NCI-H69 (cell line): Measurements from ENCODE around the gene ARF3.

Experiments used
- DNase-seq: peaks from one replicate; lab custom pipeline; 2025; lab: John Stamatoyannopoulos, UW

ARF3 gene

DNA sequence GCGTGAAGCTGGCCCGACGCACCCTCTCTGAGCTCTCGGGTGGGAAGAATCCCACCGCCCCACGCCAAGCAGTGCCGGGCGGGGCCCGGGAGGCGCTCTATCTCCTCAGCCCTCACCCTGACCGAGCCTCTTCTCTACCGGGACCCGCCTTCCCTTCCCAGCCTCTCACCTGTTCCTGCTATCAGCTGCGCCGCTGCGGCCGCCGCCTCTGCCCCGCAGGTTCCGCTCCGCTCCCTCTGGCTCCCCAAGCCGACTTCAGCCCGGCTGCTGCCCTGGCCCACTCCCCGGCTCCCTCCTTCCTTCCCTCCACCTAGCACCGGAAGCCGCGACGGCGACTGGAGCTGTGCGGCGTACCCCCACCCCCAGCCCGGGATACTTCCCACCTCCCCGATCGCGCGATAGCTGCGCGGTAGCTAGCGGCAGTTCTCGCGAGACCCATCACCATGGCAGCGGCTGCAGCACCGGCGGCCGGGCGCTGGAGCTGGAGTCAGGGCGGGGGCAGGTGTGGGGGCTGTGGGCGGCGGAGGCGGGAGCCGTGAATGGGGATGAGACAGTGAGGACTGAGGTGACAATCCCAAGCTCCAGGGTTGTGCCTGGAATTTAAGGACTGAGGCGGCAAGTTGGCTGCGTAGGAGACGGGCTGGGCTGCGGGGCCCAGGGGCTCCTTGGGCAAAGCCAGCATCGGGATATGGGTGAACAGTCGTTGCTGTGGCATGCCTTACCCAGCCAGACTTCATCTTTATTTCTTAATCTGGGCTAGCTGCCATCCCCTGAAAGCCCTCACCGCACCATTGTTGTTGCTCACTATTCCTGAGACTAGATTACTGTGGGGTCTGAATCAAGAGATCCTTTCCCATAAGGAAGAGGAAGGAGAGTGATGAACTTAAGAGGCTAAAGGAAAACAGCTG, at the start of gene ARF3:
ARF3 (minus strand) TSS at position 347 of the 908 bp plus-strand sequence. CDS start 16,392 bp downstream, outside the sequence.
- peak; percentile 99 for DNase-seq

DNA sequence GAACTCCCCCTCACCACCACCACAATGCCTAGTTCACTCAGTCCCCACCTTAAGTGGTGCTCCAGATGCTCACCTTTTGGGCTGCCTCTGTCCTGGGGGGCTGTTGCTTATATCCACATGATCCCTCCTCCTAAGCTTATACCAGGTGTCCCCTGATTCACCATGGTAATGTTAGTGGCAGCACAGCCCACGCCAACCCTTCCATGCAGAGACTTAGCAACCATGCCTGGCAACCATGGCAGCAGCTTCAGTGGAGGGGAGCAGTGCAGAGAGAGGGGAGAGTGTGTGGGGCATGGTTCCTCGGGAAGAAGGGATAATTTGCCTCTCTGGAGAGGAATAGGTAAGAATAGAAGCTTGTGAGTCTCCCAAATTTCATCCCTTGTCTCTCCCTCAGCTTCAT, 43.1 kb upstream of the ARF3 start:
- no peak for DNase-seq

DNA sequence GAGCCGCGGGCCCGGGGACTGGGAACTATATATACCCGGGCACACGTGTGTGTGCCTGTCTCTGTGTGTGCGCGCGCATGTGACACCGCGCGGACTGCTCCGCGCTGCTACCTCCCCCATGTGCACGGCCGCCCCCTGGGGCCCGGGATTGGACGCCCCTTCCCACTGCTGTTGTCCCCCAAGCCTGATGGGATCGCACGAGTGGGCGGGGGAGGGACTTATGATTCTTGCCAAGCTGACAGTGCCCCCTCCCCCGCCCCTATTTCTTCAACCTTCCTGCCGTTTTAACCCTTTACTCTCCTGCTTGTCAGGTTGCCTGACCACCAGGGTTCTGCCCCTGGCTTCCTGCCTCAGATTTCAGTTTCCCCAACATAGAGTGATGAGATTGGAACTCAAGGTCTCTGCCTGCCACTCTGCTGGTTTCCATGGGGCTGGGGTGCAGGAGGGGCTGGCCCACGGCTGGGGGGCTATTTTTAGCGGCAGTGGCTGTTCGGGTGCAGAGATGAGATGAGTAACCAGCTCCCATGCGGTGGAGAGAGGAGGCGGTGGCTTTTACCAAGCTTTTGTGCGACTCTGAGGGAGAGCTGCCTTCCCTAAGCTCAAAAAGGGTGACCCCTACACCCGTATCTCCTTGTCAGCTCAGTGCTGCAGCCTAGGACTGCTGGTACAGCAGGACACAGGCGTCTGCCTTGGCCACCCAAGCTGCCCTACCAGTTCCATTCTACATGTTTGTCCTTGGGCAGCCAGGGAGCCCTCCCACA, 42.3 kb upstream of the ARF3 start, which contains the start of gene DDN:
DDN (minus strand) TSS at position 5 of the 761 bp plus-strand sequence. CDS start 88 bp downstream, outside the sequence.
- peak; percentile 91 for DNase-seq

DNA sequence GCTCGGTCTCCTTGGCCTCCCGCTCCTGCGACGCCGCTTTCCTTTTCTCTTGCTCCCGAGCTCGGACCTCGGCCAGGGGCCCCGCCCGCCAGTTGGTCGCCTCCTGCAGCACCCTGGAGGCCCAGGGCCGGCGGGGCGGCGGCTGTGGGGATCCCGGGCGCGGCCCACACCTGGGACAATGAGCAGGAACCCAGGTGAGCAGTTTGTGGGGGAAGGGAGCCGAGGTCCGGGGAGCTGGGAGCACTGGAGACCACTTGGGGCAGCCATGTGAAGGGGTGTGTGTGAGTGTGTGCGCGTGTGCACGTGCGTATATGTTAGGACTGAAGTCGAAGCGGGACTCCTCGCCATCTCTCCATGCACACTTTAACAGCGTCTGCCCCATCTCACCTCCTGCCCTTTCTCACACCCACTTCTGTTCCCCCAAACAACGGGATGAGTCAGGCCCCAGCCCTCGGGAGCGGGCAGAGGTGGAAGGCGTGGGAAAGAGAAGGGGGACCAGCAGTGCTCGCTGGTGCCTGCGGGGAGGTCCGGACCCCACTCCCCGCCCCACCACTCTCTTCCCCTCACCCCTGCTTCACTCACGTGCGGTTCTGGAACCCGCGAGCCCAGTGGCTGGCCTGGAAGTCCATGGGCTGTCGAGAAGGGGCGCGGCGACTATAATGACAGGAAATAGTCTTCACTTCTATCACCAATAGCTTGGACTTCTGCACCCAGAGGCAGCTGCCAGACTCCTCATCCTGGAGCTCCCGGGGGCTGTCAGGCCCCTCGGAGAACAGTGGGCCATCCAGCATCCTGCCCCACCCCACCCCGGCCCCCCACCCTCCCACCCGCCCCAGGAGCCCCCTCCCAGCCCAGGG, 41.4 kb upstream of the ARF3 start:
- peak; percentile 77 for DNase-seq

DNA sequence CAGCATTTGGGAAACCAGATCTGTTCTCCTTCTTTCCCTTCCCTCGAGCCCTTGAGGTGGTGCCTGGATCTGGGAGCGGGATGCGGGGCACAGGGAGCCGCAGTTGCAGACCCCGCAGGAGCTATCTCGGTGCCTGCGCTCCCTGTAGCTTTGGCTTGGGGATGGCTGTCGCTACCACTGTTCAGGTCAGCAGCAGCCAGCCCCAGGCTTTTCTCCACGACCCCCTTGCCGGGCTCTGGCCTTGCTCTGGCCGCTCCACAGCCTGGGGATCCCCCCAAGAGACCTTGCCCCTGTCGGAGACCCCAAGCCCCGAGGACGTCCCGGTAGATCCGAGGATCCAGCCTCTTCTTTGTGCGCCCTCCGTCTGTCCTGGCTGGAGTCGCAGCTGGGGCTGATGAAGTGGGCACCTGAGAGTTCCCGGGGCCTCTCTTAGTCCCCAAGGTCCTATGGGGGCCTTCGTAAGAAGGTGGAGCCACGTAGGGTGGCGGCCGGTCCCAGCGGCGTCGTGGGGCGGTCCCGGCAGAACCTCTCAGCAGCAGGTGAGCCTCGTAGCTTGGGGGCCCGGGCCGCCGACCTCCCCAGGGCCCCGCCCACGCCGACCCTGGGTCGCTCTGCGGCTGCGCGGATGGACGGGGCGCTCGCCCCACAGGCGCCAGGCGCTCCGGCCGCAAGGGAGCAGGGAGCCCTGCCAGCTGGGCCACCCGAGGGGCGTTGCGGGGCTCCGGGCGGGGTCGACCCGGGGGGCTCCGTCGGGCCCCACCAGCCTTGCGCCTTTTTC, 40.6 kb upstream of the ARF3 start:
- peak; percentile 76 for DNase-seq

DNA sequence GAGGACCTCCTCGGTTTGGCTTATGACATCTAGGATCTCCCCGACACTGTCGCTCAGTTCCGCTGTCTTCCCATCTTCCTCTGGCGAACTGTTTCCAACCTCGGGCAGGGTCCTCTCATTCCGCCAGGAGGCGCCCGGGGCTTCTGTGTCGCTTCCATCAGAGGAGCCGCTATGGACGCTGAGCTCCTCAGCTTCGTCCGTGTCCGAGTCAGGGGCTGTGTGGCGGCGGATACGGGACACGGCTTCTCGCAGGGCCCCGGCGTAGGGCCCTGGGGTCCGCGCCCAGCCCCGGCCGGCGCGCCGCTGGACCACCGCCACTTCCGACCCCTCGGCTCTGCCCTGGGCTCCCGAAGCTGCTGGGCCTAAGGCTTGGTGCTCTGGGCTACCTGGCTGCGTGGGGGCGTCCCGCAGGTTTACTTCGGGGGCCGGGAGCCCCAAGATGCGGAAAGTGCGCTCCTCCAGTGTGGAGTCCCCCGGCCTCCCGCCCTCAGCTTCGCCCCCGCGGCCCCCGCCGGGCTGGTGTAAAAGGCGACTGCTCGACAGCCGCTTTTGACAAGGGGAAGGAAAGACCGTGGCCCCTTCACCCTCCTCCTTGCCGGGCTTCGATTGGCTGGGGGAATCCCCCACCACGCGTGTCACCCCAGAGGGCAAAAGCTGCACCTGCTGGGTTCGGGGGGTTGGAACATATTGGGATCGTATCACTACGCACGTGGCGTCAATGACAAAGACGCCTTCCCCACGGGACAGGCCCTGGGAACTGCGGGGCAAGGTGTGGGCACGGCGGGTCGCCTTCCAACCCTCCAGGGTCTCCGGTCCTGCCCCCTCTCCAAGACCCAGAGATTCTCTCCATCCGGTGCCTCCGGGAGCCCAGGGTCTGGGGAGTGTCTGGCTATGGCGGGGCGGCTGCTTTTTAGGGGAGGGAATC, 39.8 kb upstream of the ARF3 start:
- peak; percentile 81 for DNase-seq

DNA sequence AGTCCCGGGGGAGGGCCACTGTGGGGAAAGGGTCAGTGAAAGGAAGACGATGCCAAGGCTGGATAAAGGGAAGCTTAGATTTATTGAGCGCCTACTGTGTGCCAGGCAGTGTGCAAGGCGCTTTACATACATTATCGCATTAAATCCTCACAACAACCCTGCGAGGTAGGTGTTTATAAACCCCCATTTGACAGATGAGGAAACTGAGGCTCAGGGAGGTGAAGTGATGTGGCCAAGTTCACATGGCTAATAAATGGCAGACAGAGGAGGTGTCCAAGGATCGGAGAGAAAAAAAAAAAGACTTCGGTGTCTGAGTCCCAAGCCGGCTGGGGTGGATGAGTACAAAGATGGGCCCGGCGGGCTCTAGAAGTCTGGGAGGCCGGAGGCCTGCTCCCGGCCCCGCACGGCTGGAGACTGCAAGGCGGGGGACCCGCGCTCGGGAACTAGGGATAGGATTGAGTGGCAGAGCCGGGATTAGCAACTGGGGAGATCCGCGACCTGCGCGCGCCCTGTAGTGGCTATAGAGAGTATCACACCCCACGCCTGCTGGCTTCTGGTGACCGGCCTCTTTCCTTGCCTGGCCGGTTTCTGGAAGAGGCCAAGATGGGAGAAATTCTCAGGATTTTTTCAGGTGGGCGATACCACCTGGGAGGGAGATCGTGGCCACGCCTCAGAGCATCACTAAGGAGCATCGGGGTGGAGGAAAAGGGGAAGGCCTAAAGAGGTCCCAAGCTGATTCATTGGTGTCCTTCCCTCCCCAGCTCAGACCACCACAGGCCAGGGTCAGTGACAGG, 38.0 kb upstream of the ARF3 start:
- peak; percentile 92 for DNase-seq

DNA sequence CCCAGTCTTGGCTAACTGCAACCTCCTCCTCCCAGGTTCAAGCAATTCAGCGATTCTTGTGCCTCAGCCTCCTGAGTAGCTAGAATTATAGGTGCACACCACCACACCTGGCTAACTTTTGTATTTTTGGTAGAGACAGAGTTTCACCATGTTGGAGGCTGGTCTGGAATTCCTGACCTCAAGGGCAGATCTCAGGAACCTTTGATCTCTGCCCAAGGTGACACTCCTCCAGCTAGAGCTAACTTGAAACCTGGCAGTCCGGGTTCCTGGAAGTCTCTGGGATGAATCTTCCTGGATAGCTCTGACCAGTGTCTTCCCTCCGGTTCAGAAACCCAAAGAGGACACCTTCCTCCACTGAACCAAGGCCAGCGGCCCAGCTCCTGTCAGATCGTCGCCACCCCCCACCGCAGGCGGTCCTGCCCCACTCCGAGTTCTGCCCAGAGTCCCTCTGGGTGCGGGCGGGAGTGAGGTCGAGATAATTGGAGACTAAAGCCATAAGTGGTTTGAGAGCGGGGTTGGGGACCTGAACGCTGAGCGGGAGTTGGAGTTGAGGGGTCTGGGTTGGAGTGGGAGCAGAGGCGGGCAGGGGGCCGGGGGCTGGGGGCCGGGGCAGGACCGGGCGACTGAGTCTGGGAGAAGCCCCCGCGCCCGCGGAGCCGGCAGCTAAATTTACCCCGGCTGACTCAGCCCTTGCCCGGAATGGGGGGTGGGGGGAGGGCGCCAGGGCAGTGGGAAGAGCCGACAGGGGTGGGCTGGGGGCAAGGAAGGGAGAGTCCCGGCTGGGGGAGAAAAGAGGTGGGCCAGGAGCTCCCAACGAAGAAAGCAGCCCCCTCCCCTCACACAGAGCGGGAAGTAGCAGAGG, 37.2 kb upstream of the ARF3 start:
- no peak for DNase-seq

DNA sequence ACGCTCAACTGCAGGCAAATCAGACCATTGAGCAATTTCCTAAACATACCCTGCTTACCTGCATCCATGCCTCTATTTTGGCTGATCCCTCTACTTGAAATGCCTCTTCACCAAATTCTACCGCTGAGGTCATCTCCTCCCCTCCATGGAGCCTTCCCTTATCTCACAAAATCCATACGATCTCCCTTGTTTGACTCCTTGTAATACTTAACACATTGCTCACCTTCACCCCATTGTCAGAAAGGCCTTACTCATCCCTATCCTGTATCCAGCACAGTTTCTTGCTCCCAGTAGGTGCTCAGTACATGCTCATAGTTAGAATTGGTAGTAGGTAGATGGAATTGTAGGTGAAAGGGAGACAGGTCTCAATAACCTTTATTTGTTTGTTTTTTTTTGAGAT, 36.5 kb upstream of the ARF3 start:
- no peak for DNase-seq

DNA sequence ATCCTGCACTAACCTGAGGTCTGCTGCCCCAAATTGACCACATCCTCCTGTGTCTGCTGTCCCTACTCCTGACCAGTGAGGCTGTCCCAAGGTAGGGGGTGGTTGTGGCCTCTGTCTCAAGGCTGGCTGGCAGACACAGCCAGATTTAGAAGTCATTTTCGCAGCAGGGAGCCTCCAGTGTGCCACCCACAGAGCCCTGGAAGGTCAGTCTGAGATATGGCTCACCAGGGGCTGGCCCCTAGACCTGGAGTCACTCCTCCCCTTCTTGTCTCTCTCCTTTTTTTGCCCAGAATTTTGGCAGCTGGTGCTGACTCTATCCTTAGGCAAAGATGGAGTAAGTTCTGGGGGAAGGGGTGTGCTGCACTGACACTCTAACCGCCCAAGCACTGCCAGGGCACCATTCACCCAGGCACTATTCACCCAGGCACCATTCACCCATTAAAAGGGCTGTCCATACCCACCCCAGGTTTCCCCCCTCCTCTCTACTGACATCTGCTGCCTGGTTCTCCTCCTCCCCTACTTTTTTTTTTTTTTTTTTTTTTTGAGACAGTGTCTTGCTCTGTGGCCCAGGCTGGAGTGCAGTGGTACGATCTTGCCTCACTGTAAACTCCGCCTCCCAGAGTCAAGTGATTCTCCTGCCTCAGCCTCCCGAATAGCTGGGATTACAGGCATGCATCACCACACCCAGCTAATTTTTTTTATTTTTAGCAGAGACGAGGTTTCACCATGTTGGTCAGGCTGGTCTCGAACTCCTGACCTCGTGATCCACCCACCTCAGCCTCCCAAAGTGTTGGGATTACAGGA, 34.2 kb upstream of the ARF3 start:
- DNase-seq, result peak; percentile 87

DNA sequence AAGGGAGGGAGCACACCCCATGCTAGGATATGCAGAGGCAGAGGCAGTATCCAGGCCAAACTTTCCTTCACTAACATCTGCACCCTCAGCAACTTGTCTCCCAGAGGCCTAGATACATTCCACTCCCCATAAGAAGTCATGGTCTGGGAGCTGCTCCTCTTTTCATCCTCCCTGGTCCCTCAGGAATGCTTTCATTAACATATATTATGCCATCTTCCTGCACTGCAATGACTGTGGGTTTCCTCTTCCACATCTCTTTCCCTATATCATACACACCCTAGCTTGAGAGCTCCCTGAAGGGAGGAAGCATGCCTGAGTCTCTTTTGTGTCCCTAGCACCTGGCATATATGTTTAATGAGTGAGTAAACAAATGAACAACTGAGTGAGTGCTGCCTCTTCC, 33.3 kb upstream of the ARF3 start:
- DNase-seq, result peak; percentile 94

DNA sequence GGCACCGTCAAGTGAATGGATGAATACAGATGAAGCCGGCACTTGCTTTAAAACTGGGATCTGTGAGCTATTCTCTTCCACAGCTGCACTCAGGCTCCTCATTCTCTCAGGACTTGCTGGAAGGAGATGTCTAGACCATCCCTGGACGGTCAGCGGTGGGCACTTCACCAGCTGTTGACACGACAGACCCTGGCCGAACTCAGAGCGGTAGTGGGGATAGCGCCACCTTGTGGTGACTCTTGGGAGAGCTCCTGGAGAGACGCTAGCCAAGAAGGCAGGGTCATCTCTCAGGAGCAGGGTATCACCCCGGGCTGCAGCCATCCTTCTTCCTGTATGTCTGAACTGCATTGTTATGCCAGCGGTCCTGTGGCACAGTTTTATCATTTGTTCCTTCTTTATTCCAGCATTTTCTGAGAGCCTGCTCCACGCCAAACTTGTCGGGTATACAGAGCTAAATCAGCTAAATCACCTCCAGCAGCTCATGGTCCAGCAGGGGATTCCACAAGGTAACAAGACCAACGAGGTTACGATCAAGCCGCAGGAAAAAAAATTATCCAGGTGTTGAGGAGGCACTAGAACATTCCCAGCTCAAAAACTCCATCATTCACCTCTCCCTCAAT, 30.9 kb upstream of the ARF3 start:
- peak; percentile 70 for DNase-seq

DNA sequence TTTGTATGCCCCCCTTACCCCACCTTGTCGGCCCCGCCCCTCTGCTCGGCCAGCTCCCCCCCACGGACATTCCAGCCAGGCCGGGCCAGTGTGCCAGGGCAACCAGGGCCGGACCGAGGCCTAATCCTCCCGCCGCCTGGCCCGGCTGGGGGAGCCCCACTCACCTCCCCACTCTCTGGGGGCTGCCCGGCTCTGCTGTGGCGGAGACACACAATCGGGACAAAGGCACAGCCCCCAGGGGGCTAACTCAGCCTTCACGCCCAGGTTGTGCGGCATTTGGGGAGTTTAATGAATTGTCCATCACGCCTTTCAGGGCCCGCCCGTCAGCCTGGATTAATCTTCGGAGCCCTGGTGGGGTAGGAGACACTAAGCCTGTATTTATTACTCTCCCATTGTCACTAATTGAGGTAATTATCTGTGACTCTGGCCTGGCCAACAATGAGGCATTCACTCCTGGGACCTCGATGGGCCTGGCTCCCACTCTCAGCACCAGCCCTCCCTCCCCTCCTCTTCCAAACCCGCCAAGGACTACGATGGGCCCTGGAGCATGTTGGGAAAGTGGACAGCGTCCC, 29.5 kb upstream of the ARF3 start:
- peak; percentile 98 for DNase-seq

DNA sequence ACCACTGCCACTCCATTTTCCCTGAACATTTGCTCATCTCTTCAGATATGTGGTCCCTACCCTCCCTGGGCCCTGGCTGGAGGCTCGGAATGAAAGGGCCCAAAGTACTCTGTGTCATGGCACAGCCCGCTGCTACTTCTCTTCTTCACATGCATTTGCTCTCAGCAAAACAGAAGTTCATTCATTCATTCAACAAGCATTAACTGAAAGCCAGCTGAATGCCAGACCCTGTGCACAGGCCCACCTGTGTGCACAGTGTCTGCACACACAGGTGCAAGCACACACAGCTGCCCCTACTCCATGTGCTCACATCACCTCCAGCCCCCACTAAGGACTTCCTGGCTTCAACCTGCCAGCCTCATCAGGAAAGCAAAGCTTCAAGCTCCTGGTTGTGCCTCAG, 28.6 kb upstream of the ARF3 start:
- peak; percentile 64 for DNase-seq

DNA sequence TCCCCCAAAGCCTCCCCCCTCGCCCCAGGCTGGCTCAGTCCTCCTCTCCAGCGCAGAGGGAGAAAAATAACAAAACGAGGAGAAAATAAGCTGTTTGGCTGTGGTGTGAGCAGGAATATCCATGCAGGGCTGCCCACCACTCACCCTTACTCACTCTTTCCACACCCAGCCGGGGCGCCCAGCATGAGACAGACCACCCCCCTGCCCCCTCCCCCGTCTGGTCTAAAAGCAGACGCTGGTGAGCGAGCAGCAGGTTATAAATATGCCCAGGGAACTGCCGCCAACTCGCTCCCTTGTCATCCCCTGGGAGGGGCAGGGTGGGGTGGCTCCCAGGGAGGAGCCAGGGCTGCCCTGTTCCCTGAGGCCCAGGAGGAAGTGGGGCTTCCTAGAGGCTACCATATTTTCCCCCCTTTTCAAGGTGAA, 28.2 kb upstream of the ARF3 start:
- DNase-seq, result peak; percentile 86

DNA sequence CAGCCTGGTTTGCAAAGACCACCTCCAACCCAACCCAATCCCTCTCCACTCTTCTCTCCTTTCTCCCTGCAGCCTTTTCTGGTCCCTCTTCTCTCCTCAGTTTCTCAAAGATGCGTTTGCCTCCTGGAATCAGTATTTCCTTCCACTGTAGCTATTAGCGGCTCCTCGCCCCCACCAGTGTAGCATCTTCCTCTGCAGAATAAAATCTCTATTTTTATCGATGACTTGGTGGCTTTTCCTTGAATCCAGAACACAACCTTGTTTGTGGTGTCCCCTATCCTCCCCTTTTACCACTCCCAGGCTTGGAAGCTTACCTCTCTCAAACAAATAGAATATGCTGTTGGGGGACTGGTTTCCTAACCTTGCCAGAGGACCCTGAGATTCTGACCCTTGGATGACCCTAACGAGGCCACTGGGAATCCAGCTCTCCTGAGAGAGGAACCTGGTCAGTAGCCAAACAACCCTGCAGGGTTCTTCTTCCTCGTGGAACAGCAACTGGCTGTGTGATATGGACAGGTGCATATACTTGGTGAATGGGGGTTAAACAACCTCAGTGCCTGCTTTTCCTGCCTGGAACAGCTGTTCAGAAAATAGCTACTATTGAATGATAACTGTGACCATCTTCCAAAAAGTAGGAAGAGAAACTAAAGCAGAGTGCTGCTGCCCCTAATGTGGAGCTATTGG, 25.3 kb upstream of the ARF3 start:
- DNase-seq, result peak; percentile 58
